Neural cell (in vitro differentiated cells): Measurements from ENCODE around the gene SPINK6. TPM values are rescaled to one million over a fixed set of nuclear protein-coding genes. Genes with fewer than 3 reads are reported as not detected.

ENCODE experiments used
- H2AFZ ChIP-seq: fragments of 200-600, 300-800 bp; sonication (generic), shearing (Covaris generic); 2 replicates; pipeline ENCODE4 v1.6.0; 2014; ENCODE audit warnings: low read depth, mild to moderate bottlenecking, antibody characterized with exemption, low read length, moderate library complexity
- H3F3A ChIP-seq: fragments of 200-600 bp; shearing (Covaris generic); 2 replicates; pipeline ENCODE4 v1.6.1; 2016; ENCODE audit warnings: mild to moderate bottlenecking, moderate library complexity, mixed read lengths, antibody characterized with exemption, low read length; ENCODE audit not compliant: insufficient read depth, poor library complexity, severe bottlenecking
- H3K27ac ChIP-seq: fragments of 200-600, 300-800 bp; sonication (generic), shearing (Covaris generic); 2 replicates; pipeline ENCODE4 v1.5.1; 2014; ENCODE audit warnings: mild to moderate bottlenecking, low read length, moderate library complexity
- H3K27me3 ChIP-seq: fragments of 300-800, 200-600 bp; sonication (generic), shearing (Covaris generic); 2 replicates; pipeline ENCODE4 v1.6.0; 2014; ENCODE audit warnings: mild to moderate bottlenecking, low read depth, low read length, moderate library complexity; ENCODE audit not compliant: insufficient read depth
- H3K36me3 ChIP-seq: fragments of 300-800, 200-600 bp; sonication (generic), shearing (Covaris generic); 2 replicates; pipeline ENCODE4 v1.5.1; 2014; ENCODE audit warnings: mild to moderate bottlenecking, antibody characterized with exemption, low read length, moderate library complexity; ENCODE audit not compliant: insufficient read depth
- H3K4me2 ChIP-seq: fragments of 300-800, 200-600 bp; sonication (generic), shearing (Covaris generic); 2 replicates; pipeline ENCODE4 v1.6.0; 2014; ENCODE audit warnings: mild to moderate bottlenecking, low read length
- H3K4me3 ChIP-seq: fragments of 300-800, 200-600 bp; sonication (generic), shearing (Covaris generic); 2 replicates; pipeline ENCODE4 v1.5.1; 2014; ENCODE audit warnings: mild to moderate bottlenecking, low read length, moderate library complexity
- H3K79me2 ChIP-seq: fragments of 200-600 bp; shearing (Covaris generic); replicated peaks from 2 replicates; pipeline ENCODE4 v1.6.0; 2014; ENCODE audit warnings: mild to moderate bottlenecking, low read length, moderate library complexity; ENCODE audit not compliant: insufficient read depth
- H3K9ac ChIP-seq: fragments of 300-800, 200-600 bp; sonication (generic), shearing (Covaris generic); 2 replicates; pipeline ENCODE4 v1.6.1; 2016; ENCODE audit warnings: mild to moderate bottlenecking, low read length, mixed read lengths
- H3K9me2 ChIP-seq: fragments of 200-600 bp; shearing (Covaris generic); 2 replicates; pipeline ENCODE4 v1.6.1; 2016; ENCODE audit warnings: mild to moderate bottlenecking, low read length, mixed read lengths; ENCODE audit not compliant: insufficient read depth
- H3K9me3 ChIP-seq: fragments of 200-600, 300-800 bp; sonication (generic), shearing (Covaris generic); 2 replicates; pipeline ENCODE4 v1.6.1; 2016; ENCODE audit warnings: mild to moderate bottlenecking, mixed run types, low read length, moderate library complexity, mixed read lengths
- H4K20me1 ChIP-seq: fragments of 200-600 bp; shearing (Covaris generic); 2 replicates; pipeline ENCODE4 v1.6.1; 2016; ENCODE audit warnings: mild to moderate bottlenecking, mixed run types; ENCODE audit not compliant: insufficient read depth
- CTCF ChIP-seq: fragments of 450-650 bp; IDR thresholded peaks from 2 replicates; pipeline ENCODE4 v1.5.1; 2014; ENCODE audit warnings: antibody characterized with exemption, mild to moderate bottlenecking, moderate library complexity; ENCODE audit not compliant: poor library complexity, severe bottlenecking
- EP300 ChIP-seq: fragments of 450-650 bp; conservative IDR thresholded peaks from 2 replicates; pipeline ENCODE4 v1.6.1; 2014; ENCODE audit warnings: antibody characterized with exemption, mild to moderate bottlenecking, moderate library complexity; ENCODE audit not compliant: poor library complexity, severe bottlenecking
- EZH2 ChIP-seq: fragments of 200-600, 300-800 bp; shearing (Covaris generic), sonication (generic); IDR thresholded peaks from 2 replicates; pipeline ENCODE4 v1.6.1; 2014; ENCODE audit warnings: antibody characterized with exemption, low read length, borderline replicate concordance, mild to moderate bottlenecking; ENCODE audit not compliant: insufficient read depth, poor library complexity, severe bottlenecking
- MXI1 ChIP-seq: fragments of 450-650 bp; conservative IDR thresholded peaks from 2 replicates; pipeline ENCODE4 v1.6.1; 2014; ENCODE audit warnings: antibody characterized with exemption, mild to moderate bottlenecking; ENCODE audit not compliant: poor library complexity, severe bottlenecking
- POLR2AphosphoS5 ChIP-seq: IDR thresholded peaks from 2 replicates; pipeline ENCODE4 v1.6.1; 2012
- RAD21 ChIP-seq: fragments of 450-650 bp; conservative IDR thresholded peaks from 2 replicates; pipeline ENCODE4 v1.6.1; 2014; ENCODE audit warnings: antibody characterized with exemption, mild to moderate bottlenecking, moderate library complexity
- REST ChIP-seq: IDR thresholded peaks from 2 replicates; pipeline ENCODE4 v1.6.1; 2012; ENCODE audit warnings: borderline replicate concordance
- SMC3 ChIP-seq: fragments of 450-650 bp; conservative IDR thresholded peaks from 2 replicates; pipeline ENCODE4 v1.6.1; 2014; ENCODE audit warnings: antibody characterized with exemption, mild to moderate bottlenecking, moderate library complexity; ENCODE audit not compliant: poor library complexity
- TAF1 ChIP-seq: IDR thresholded peaks from 2 replicates; pipeline ENCODE4 v1.6.1; 2012; ENCODE audit warnings: low read depth
- polyA plus RNA-seq: library from polyadenylated mRNA; depleted of rRNA; stranded (reverse); fragments of >200 nt; gene quantifications from 2 replicates; pipeline ENCODE4 v1.2.3, GENCODE V29; 2014

Gene SPINK6
- polyA plus RNA-seq, 1 donor from 2014 or later = not detected

GRCh38 chr5:148172377-148172776, 30.5 kb upstream of the SPINK6 start:
- no peaks in the 10 kb centered on the region for H3K27me3 ChIP-seq
- H3K9me2 ChIP-seq = no peaks in the 10 kb centered on the region
- H3K27ac ChIP-seq = no peak overlapping the region
- no peak overlapping the region for H3K4me3 ChIP-seq
- H3K9ac ChIP-seq = no peak overlapping the region
- H2AFZ ChIP-seq = no peak overlapping the region
- no peaks in the 10 kb centered on the region for H3K36me3 ChIP-seq
- H3K4me2 ChIP-seq = no peak overlapping the region
- TF ChIP-seq CTCF = no peak
- TF ChIP-seq TAF1 = no peak
- no peak for TF ChIP-seq MXI1
- TF ChIP-seq SMC3 = no peak
- TF ChIP-seq EZH2 = no peak
- no peak for TF ChIP-seq RAD21
- no peaks in the 10 kb centered on the region for H3F3A ChIP-seq
- no peaks in the 10 kb centered on the region for H3K9me3 ChIP-seq
- H3K79me2 ChIP-seq = no peaks in the 10 kb centered on the region
- H4K20me1 ChIP-seq = no peaks in the 10 kb centered on the region

GRCh38 chr5:148176480-148176879, 26.4 kb upstream of the SPINK6 start:
- Histone ChIP-seq H3K36me3 (no peaks in the 10 kb centered on the region), H3K9me3 (no peaks in the 10 kb centered on the region), H4K20me1 (no peaks in the 10 kb centered on the region), H3K4me2 (no peak overlapping the region), H3K9me2 (no peaks in the 10 kb centered on the region), H3F3A (no peaks in the 10 kb centered on the region), H3K4me3 (no peak overlapping the region), H3K27me3 (no peaks in the 10 kb centered on the region), H2AFZ (no peak overlapping the region), H3K9ac (no peak overlapping the region), H3K79me2 (no peaks in the 10 kb centered on the region), H3K27ac (no peak overlapping the region)
- TF ChIP-seq CTCF = no peak
- TF ChIP-seq TAF1 = no peak
- TF ChIP-seq POLR2AphosphoS5 = no peak
- no peak for TF ChIP-seq REST
- TF ChIP-seq RAD21 = no peak
- no peak for TF ChIP-seq EZH2
- no peak for TF ChIP-seq SMC3
- TF ChIP-seq MXI1 = no peak
- TF ChIP-seq EP300 = no peak
